Measurements from ENCODE around the gene FAM83E.
"Not testable (repeated sequence)": the region's sequence is repeated elsewhere in the genome, so short reads cannot be mapped to it uniquely, and the experiment has no call there.

Gene FAM83E

GRCh38 chr19:48608798-48609263, 6.0 kb downstream of the FAM83E start:
- DNase-seq = peak; percentile 49

- DNase-seq = no peak
Observed at GRCh38 chr19:48607359-48607755, 7.5 kb downstream of the FAM83E start.

- DNase-seq = no peak
Observed at GRCh38 chr19:48606463-48607358, 8.2 kb downstream of the FAM83E start, which contains the start of gene SPACA4. TSS of gene SPACA4 (plus strand) at chr19:48606742. CDS start at chr19:48606979, 237 bp downstream.

GRCh38 chr19:48603850-48604249, 11.0 kb downstream of the FAM83E start:
- no peak for DNase-seq

- no peak for DNase-seq
Observed at GRCh38 chr19:48603449-48603848, 11.4 kb downstream of the FAM83E start.

- no peak for DNase-seq
Observed at GRCh38 chr19:48603001-48603400, 11.9 kb downstream of the FAM83E start.

GRCh38 chr19:48600679-48601417, 14.0 kb downstream of the FAM83E start:
- no peak for DNase-seq

- DNase-seq = no peak
Observed at GRCh38 chr19:48598996-48599700, 15.7 kb downstream of the FAM83E start.

- no peak for DNase-seq
Observed at GRCh38 chr19:48596679-48597465, 18.0 kb downstream of the FAM83E start.

- no peak for DNase-seq
Observed at GRCh38 chr19:48596237-48596636, 18.6 kb downstream of the FAM83E start.

GRCh38 chr19:48595833-48596232, 19.0 kb downstream of the FAM83E start:
- no peak for DNase-seq

- DNase-seq = no peak
Observed at GRCh38 chr19:48595171-48595570, 19.7 kb downstream of the FAM83E start.

GRCh38 chr19:48591021-48591420, 23.9 kb downstream of the FAM83E start:
- DNase-seq = no peak

- DNase-seq = peak; percentile 78
Observed at GRCh38 chr19:48588670-48589401, 26.0 kb downstream of the FAM83E start.

- DNase-seq = no peak
Observed at GRCh38 chr19:48587387-48587786, 27.5 kb downstream of the FAM83E start.

- no peak for DNase-seq
Observed at GRCh38 chr19:48582168-48582567, 32.7 kb downstream of the FAM83E start.

GRCh38 chr19:48578891-48579290, 36.0 kb downstream of the FAM83E start:
- DNase-seq = peak; percentile 47

- DNase-seq = not testable (repeated sequence)
Observed at GRCh38 chr19:48577908-48578307, 37.0 kb downstream of the FAM83E start.

GRCh38 chr19:48575931-48576622, 38.8 kb downstream of the FAM83E start:
- no peak for DNase-seq

GRCh38 chr19:48573163-48573505, 41.7 kb downstream of the FAM83E start:
- DNase-seq = no peak
